Measurements from ENCODE around the gene SLC30A9.

The SLC30A9 gene

DNA sequence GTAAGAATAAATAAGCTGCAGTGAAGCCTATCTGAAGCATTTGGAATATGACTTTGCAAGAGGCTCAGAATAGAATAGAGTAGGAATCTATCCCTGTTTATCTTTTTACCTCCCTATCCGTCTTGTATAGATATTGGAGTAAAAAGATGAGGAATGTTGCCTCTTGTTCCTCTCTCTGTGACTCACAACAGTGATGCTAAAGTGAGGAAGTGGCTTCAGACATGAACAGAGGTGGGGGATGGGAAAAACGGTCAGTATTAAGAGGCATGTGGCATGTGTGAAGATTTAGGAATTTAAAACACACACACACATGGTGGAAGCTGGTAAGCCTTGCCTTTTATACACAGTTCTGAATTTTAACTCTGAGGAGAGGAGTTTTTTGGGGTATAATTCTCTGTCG, 12.6 kb upstream of the SLC30A9 start:
- Histone ChIP-seq H3K27me3 (ENCODE audit: low read depth, low read length) (no peaks in the 10 kb centered on the region), H3K36me3 (replicated peaks; ENCODE audit: low read depth, low read length) (no peaks in the 10 kb centered on the region), H4K20me1 (ENCODE audit: insufficient read depth, low read length) (no peaks in the 10 kb centered on the region), H3K4me3 (ENCODE audit: low read length) (no peak overlapping the region), H3K9ac (ENCODE audit: low read length) (0 out of 2 replicates have a peak overlapping the region, but pooled peaks have one; percentile 7), H2AFZ (ENCODE audit: low read depth, low read length) (peak overlapping the region; percentile 28), H3K4me2 (ENCODE audit: low read length) (peak overlapping the region; percentile 33), H3K9me3 (ENCODE audit: insufficient read depth, low read length) (no peaks in the 10 kb centered on the region), H3K4me1 (ENCODE audit: low read length) (peaks cover 43% of the 10 kb centered on the region), H3K27ac (ENCODE audit: low read length) (peak overlapping the region; percentile 55), H3K79me2 (ENCODE audit: low read length) (no peaks in the 10 kb centered on the region)
- no peak for TF ChIP-seq EZH2phosphoT487 (IDR thresholded peaks at IDR 0.05; ENCODE audit: low read depth)
- TF ChIP-seq, protein P1, sequence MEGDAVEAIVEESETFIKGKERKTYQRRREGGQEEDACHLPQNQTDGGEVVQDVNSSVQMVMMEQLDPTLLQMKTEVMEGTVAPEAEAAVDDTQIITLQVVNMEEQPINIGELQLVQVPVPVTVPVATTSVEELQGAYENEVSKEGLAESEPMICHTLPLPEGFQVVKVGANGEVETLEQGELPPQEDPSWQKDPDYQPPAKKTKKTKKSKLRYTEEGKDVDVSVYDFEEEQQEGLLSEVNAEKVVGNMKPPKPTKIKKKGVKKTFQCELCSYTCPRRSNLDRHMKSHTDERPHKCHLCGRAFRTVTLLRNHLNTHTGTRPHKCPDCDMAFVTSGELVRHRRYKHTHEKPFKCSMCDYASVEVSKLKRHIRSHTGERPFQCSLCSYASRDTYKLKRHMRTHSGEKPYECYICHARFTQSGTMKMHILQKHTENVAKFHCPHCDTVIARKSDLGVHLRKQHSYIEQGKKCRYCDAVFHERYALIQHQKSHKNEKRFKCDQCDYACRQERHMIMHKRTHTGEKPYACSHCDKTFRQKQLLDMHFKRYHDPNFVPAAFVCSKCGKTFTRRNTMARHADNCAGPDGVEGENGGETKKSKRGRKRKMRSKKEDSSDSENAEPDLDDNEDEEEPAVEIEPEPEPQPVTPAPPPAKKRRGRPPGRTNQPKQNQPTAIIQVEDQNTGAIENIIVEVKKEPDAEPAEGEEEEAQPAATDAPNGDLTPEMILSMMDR (IDR thresholded peaks at IDR 0.05; ENCODE audit: low read depth, low read length) = no peak

DNA sequence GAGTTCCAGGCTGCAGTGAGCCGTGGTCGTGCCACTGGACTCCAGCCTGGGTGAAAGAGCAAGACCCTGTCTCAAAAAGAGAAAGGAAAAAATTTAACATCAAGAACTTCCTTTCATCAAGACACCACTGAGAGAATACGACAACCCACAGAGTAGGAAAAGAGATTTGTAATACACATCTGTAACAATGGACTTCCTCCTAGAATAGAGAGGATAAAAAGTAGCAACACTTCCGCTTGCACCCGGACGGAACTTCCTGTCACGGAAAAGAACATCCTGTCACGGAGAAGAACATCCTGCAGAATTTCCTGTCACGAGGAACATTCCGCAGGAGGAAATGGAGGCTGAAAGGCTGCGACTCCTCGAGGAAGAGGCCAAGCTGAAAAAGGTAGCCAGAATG, 8.9 kb upstream of the SLC30A9 start, which contains the start of gene DCAF4L1:
TSS of gene DCAF4L1 (plus strand) at position 301 of the 400 bp plus-strand sequence. CDS start at position 338, 37 bp downstream.
- peaks cover 18% of the 10 kb centered on the region for H3K4me1 ChIP-seq (ENCODE audit: low read length)
- H3K9ac ChIP-seq (ENCODE audit: low read length) = no peak within 1 kb of the TSS
- TF ChIP-seq, protein P1 (IDR thresholded peaks at IDR 0.05; ENCODE audit: low read depth, low read length) = no peak
- no peak for TF ChIP-seq EZH2phosphoT487 (IDR thresholded peaks at IDR 0.05; ENCODE audit: low read depth)
- H3K4me2 ChIP-seq (ENCODE audit: low read length) = no peak within 1 kb of the TSS
- H3K36me3 ChIP-seq (replicated peaks; ENCODE audit: low read depth, low read length) = no peaks in the 10 kb centered on the region
- H3K79me2 ChIP-seq (ENCODE audit: low read length) = no peaks in the 10 kb centered on the region
- no peak within 1 kb of the TSS for H2AFZ ChIP-seq (ENCODE audit: low read depth, low read length)
- no peaks in the 10 kb centered on the region for H3K9me3 ChIP-seq (ENCODE audit: insufficient read depth, low read length)
- no peaks in the 10 kb centered on the region for H3K27me3 ChIP-seq (ENCODE audit: low read depth, low read length)
- H3K4me3 ChIP-seq (ENCODE audit: low read length) = no peak within 1 kb of the TSS
- no peak within 1 kb of the TSS for H3K27ac ChIP-seq (ENCODE audit: low read length)
- no peaks in the 10 kb centered on the region for H4K20me1 ChIP-seq (ENCODE audit: insufficient read depth, low read length)

DNA sequence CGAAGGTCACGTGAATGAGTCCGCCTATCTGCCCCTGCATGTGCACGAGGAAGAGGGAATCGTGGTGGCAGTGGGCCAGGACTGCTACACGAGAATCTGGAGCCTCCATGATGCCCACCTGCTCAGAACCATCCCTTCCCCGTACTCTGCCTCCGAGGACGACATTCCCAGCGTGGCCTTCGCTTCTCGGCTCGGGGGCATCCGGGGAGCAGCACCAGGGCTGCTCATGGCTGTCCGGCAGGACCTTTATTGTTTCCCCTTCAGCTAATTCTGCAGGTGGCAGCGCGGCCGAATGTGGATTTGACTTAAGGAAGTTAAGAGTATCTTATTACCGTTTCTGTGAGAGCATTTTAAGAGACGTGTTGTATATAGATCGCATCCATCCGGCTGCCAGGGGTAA, 7.6 kb upstream of the SLC30A9 start:
- Histone ChIP-seq H3K27ac (ENCODE audit: low read length) (no peak overlapping the region), H3K4me3 (ENCODE audit: low read length) (no peak overlapping the region)

DNA sequence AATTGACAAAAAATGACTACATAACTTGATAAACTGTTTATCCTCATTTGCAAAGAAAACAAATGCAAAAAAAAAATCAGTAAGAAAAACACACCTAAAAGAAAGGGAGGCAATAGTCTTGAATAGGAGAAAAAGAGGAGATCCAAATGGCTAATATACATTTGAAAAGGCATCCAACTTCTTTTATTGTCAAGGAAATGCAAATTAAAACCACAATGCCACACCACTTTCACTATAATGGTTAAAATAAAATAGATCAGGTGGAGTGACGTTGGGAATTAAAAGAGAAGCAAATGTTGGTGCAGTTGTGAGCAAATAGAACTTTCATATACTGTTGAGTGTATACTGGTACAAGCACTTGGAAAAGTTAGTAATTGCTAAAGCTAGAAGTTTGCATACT, 5.2 kb upstream of the SLC30A9 start:
- Histone ChIP-seq H3K36me3 (replicated peaks; ENCODE audit: low read depth, low read length) (no peaks in the 10 kb centered on the region), H3K9ac (ENCODE audit: low read length) (no peak overlapping the region), H3K79me2 (ENCODE audit: low read length) (no peaks in the 10 kb centered on the region), H2AFZ (ENCODE audit: low read depth, low read length) (no peak overlapping the region), H3K4me3 (ENCODE audit: low read length) (no peak overlapping the region), H3K4me2 (ENCODE audit: low read length) (no peak overlapping the region), H3K27me3 (ENCODE audit: low read depth, low read length) (no peaks in the 10 kb centered on the region), H4K20me1 (ENCODE audit: insufficient read depth, low read length) (no peaks in the 10 kb centered on the region), H3K9me3 (ENCODE audit: insufficient read depth, low read length) (no peaks in the 10 kb centered on the region), H3K27ac (ENCODE audit: low read length) (no peak overlapping the region), H3K4me1 (ENCODE audit: low read length) (peaks cover 7% of the 10 kb centered on the region)
- TF ChIP-seq, protein P1 (IDR thresholded peaks at IDR 0.05; ENCODE audit: low read depth, low read length) = no peak
- no peak for TF ChIP-seq EZH2phosphoT487 (IDR thresholded peaks at IDR 0.05; ENCODE audit: low read depth)

More for the DNA sequence above, 7.6 kb upstream of the SLC30A9 start:
- H3K4me1 ChIP-seq (ENCODE audit: low read length) = peaks cover 5% of the 10 kb centered on the region
- H3K4me2 ChIP-seq (ENCODE audit: low read length) = no peak overlapping the region
- H3K79me2 ChIP-seq (ENCODE audit: low read length) = no peaks in the 10 kb centered on the region
- no peaks in the 10 kb centered on the region for H3K9me3 ChIP-seq (ENCODE audit: insufficient read depth, low read length)
- no peak overlapping the region for H3K9ac ChIP-seq (ENCODE audit: low read length)
- TF ChIP-seq EZH2phosphoT487 (IDR thresholded peaks at IDR 0.05; ENCODE audit: low read depth) = no peak
- TF ChIP-seq, protein P1 (IDR thresholded peaks at IDR 0.05; ENCODE audit: low read depth, low read length) = no peak
- H2AFZ ChIP-seq (ENCODE audit: low read depth, low read length) = no peak overlapping the region
- no peaks in the 10 kb centered on the region for H3K27me3 ChIP-seq (ENCODE audit: low read depth, low read length)
- no peaks in the 10 kb centered on the region for H3K36me3 ChIP-seq (replicated peaks; ENCODE audit: low read depth, low read length)
- H4K20me1 ChIP-seq (ENCODE audit: insufficient read depth, low read length) = no peaks in the 10 kb centered on the region
